Spleen (tissue), 11 donors: Measurements from ENCODE around the gene AFAP1. TPM values are rescaled to one million over a fixed set of nuclear protein-coding genes. Genes with fewer than 3 reads are reported as not detected.

Experiments
- DNase-seq: peaks from one replicate; pipeline ENCODE4 v3.0.0-alpha.2; 2020
- H3K27ac ChIP-seq, 8 donors: fragments of 200-600 bp; sonication (generic) in 7 of 8; 1 replicate in 4 of 8; 2 replicates in 4 of 8; pipeline versions ENCODE4 v1.5.0 to v1.8.0; 2016 to 2021; ENCODE audit warnings: inconsistent platforms in 4 of 8, mild to moderate bottlenecking in 4 of 8, moderate library complexity in 1 of 8
- H3K27me3 ChIP-seq, 7 donors: fragments of 200-600 bp; sonication (generic) in 6 of 7; replicated peaks in 1 of 7; 1 replicate in 4 of 7; 2 replicates in 3 of 7; pipeline versions ENCODE4 v1.5.0 to v1.8.0; 2016 to 2021; ENCODE audit warnings: inconsistent platforms in 3 of 7, mild to moderate bottlenecking in 1 of 7
- H3K36me3 ChIP-seq, 6 donors: fragments of 200-600 bp; sonication (generic) in 5 of 6; 1 replicate in 4 of 6; 2 replicates in 2 of 6; pipeline versions ENCODE4 v1.5.0 to v1.8.0; 2016 to 2021; ENCODE audit warnings: inconsistent platforms in 2 of 6
- H3K4me1 ChIP-seq, 6 donors: fragments of 200-600 bp; sonication (generic) in 5 of 6; 1 replicate in 3 of 6; 2 replicates in 3 of 6; pipeline versions ENCODE4 v1.5.0 to v1.8.0; 2016 to 2021; ENCODE audit warnings: inconsistent platforms in 3 of 6
- H3K4me3 ChIP-seq, 8 donors: fragments of 200-600 bp; sonication (generic) in 7 of 8; 1 replicate in 4 of 8; 2 replicates in 4 of 8; pipeline versions ENCODE4 v1.5.0 to v1.8.0; 2016 to 2021; ENCODE audit warnings: inconsistent platforms in 4 of 8, mild to moderate bottlenecking in 4 of 8, moderate library complexity in 2 of 8
- H3K9me3 ChIP-seq, 8 donors: fragments of 200-600 bp; sonication (generic) in 7 of 8; 1 replicate in 4 of 8; 2 replicates in 4 of 8; pipeline versions ENCODE4 v1.5.0 to v1.8.0; 2016 to 2021; ENCODE audit warnings: inconsistent platforms in 4 of 8
- POLR2A ChIP-seq, 3 donors: fragments of 450-650 bp; IDR thresholded peaks; one replicate each; pipeline ENCODE4 v1.5.1; 2017; ENCODE audit warnings: antibody characterized with exemption in 3 of 3, mild to moderate bottlenecking in 1 of 3
- POLR2AphosphoS5 ChIP-seq, 3 donors: sonication (generic); formaldehyde crosslinking; IDR thresholded peaks; one replicate each; pipeline ENCODE4 v1.5.1; 2017; ENCODE audit warnings: antibody characterized with exemption in 3 of 3
- WGBS, 5 donors: extraction: QIAGEN DNeasy Blood & Tissue Kit in 3 of 5; methylation state at CpG; one replicate each; pipeline versions ENCODE4 v1.1.5 to v1.1.7; 2013 to 2018; 5-methylcytosine and 5-hydroxymethylcytosine counted together
- intact Hi-C: fragments of 100-400 bp; cut with DNase I; formaldehyde crosslinking; loops from one replicate; pipeline ENCODE4 v1.15.0; 2023; ENCODE audit warnings: low total_unique reads
- polyA plus RNA-seq, 3 donors: library from polyadenylated mRNA; stranded (reverse); fragments of 200-250 nt; gene quantifications; one replicate each; pipeline ENCODE4 v1.2.1, GENCODE V29; 2013
- total RNA-seq, 7 donors: library from RNA; depleted of rRNA in 3 of 7; stranded (reverse); fragments of >200 nt in 3 of 7; fragmentation: NEBNext Ultra II Directional in 4 of 7; extraction: Animal tissue kit (Norgen Biotek cat#: 25700) in 4 of 7; gene quantifications; one replicate each; pipeline versions ENCODE4 v1.1.0 to v1.2.1, GENCODE V29; 2016 to 2021
- TF ChIP-seq, protein P1 (sequence below), 11 experiments: fragments of 200-600 bp in 7 of 11; fragments of 450-650 bp in 4 of 11; sonication (generic) in 4 of 11; IDR thresholded peaks in 8 of 11; conservative IDR thresholded peaks in 3 of 11; 1 replicate in 7 of 11; 2 replicates in 4 of 11; pipeline versions ENCODE4 v1.4.0 to v1.8.0; 2016 to 2021; ENCODE audit warnings: antibody characterized with exemption in 11 of 11, inconsistent platforms in 4 of 11, mild to moderate bottlenecking in 1 of 11
- donor health status: healthy with polysubstance abuse.
- donor health status: DM: no; HTN: no; CAD: no; lungs with moderate emphysema.
- donor health status: DM: no; HTN: no; CAD: no.
- donor health status: Bipolar disorder and iron deficiency.
- donor health status: healthy.
- donor health status: DM: no; HTN: no; CAD: no.
- donor health status: DM: yes; HTN: yes; CAD: no.

Gene AFAP1
- total and polyA plus RNA-seq, 10 donors: 1.6 to 29.2 (median 12.1) TPM

DNA sequence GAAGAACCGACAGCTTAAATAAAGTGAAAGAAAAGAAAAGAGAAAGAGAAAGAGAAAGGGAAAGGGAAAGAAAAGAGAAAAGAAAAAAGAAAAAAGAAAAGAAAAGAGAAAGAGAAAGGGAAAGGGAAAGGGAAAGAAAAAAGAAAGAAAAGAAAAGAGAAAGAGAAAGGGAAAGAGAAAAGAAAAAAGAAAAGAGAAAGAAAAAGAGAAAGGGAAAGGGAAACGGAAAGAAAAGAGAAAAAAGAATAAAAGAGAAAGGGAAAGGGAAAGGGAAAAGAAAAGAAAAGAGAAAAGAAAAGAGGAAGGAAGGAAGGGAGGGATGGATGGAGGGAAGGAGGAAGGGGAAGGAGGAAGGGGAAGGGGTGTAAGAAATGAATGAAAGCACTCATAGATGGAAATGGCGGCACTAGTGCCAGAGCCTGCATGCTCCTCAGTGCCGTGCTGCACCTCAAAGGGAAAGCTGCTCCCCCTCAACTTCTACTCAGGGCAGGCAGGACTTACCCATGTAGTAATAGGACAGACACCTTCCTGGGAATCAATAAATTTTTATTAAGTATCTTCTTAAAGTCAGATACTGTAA is 70.7 kb downstream of the AFAP1 start:
- Histone ChIP-seq H3K4me1 (peaks cover 0 to 4% (median 2%) of the 10 kb centered on the region in 6 donors), H3K9me3 (no peaks in the 10 kb centered on the region), H3K36me3 (peaks cover 0 to 22% (median 0%) of the 10 kb centered on the region in 6 donors), H3K4me3 (no peak overlapping the region), H3K27ac (peak overlapping the region in 2 of 8 donors; percentile 13 to 27), H3K27me3 (no peaks in the 10 kb centered on the region)
- intact Hi-C loops: no loop called here
- TF ChIP-seq POLR2A (IDR thresholded peaks at IDR 0.05) (no peak), POLR2AphosphoS5 (IDR thresholded peaks at IDR 0.05) (no peak)
- TF ChIP-seq, protein P1, sequence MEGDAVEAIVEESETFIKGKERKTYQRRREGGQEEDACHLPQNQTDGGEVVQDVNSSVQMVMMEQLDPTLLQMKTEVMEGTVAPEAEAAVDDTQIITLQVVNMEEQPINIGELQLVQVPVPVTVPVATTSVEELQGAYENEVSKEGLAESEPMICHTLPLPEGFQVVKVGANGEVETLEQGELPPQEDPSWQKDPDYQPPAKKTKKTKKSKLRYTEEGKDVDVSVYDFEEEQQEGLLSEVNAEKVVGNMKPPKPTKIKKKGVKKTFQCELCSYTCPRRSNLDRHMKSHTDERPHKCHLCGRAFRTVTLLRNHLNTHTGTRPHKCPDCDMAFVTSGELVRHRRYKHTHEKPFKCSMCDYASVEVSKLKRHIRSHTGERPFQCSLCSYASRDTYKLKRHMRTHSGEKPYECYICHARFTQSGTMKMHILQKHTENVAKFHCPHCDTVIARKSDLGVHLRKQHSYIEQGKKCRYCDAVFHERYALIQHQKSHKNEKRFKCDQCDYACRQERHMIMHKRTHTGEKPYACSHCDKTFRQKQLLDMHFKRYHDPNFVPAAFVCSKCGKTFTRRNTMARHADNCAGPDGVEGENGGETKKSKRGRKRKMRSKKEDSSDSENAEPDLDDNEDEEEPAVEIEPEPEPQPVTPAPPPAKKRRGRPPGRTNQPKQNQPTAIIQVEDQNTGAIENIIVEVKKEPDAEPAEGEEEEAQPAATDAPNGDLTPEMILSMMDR (IDR thresholded peaks at IDR 0.05 in 8 of 11, conservative IDR thresholded peaks at IDR 0.05 in 3 of 11): no peak
- WGBS, 5 donors: 85 to 95% (median 88%) methylated on average over 4 of the region's 4 CpGs
- DNase-seq: no peak

DNA sequence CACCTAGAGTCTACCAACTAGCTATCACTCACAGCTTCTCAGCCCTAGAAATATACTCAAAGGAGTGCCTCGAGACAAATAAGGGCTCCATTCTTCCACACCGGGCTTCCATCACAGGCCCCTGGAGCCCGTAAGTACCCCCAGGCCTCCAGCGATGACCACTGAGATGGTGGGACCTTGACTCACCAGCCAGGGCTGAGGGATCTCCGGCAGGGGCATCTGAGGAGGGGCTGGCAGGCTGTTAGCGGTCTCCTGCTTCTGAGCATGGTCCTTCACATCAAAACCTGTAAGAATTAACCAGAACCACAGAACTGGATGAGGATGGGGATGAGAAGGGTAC is 71.3 kb downstream of the AFAP1 start:
- TF ChIP-seq, protein P1 (IDR thresholded peaks at IDR 0.05 in 8 of 11, conservative IDR thresholded peaks at IDR 0.05 in 3 of 11): no peak
- no peak for TF ChIP-seq POLR2AphosphoS5 (IDR thresholded peaks at IDR 0.05)
- no peak for TF ChIP-seq POLR2A (IDR thresholded peaks at IDR 0.05)
- DNase-seq: no peak
- Histone ChIP-seq H3K27ac (peak overlapping the region in 2 of 8 donors; percentile 13 to 27), H3K9me3 (no peaks in the 10 kb centered on the region), H3K4me1 (peaks cover 0 to 4% (median 2%) of the 10 kb centered on the region in 6 donors), H3K27me3 (no peaks in the 10 kb centered on the region), H3K4me3 (no peak overlapping the region), H3K36me3 (peaks cover 0 to 22% (median 0%) of the 10 kb centered on the region in 6 donors)
- intact Hi-C loops: no loop called here
- 86 to 98% (median 91%) methylated on average over 5 to 6 of the region's 6 CpGs for WGBS, 5 donors

DNA sequence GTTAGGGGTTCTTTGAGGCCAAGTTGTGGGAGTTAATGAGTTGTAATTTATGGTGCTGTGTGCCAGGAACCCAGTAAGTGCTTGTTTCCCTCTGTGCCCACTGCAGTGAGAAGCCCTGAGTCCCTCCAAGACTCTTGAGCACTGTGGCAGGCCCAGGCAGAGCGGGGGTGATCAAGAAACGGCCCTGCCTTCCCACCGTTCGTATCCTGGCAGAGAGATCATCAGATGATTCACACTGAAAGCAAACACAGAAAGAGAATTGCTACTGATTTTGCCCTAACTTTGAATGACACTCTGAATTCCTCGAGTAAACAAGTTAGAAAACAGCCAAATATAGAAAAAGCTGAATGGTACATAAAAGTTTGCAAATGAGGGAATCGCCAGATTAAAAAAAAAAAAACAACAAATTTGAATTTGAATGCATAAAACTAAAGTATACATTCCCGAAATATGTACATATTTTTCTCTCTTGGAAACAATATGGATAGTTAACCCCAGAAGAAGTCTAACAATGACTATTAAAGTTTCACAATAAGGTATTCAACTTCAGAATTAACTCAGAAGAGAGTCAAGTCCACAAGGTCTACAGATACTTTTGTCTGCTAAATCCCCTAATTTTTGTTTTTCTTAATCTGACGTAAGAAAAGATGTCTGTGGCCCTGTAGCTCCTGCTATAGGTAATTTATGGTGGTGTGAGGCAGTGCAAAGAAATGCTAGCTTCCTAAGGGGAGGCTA is 71.8 kb downstream of the AFAP1 start:
- peak overlapping the region in 1 of 8 donors; percentile 40 for H3K27ac ChIP-seq
- intact Hi-C loops: no loop called here
- no peak overlapping the region for H3K4me3 ChIP-seq
- no peaks in the 10 kb centered on the region for H3K27me3 ChIP-seq
- H3K36me3 ChIP-seq: peaks cover 0 to 22% (median 0%) of the 10 kb centered on the region in 6 donors
- DNase-seq: no peak
- H3K9me3 ChIP-seq: no peaks in the 10 kb centered on the region
- WGBS, 5 donors: 78 to 86% (median 81%) methylated on average over 8 of the region's 8 CpGs
- no peak for TF ChIP-seq POLR2AphosphoS5 (IDR thresholded peaks at IDR 0.05)
- TF ChIP-seq, protein P1 (IDR thresholded peaks at IDR 0.05 in 8 of 11, conservative IDR thresholded peaks at IDR 0.05 in 3 of 11): no peak
- peaks cover 0 to 4% (median 2%) of the 10 kb centered on the region in 6 donors for H3K4me1 ChIP-seq

DNA sequence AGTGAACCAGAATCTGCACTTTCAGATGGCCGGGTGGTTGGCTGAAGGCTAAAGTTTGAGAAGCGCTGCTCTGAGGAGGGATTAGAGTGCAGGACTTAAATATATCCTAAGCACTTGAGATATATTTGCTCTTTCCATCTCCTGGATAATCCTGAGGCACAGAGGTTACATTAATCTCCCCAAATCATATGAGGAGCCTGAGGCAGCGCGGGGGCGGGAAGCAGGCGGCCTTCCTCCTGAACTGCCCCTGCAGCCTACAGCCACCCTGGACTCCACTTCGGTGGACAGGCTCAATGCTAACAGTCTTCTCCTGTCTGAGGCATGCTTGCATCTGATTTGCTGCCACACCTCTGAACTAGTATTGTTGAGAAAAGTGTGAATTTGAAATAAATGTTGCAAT is 72.5 kb downstream of the AFAP1 start:
- H3K4me1 ChIP-seq: peaks cover 0 to 4% (median 0%) of the 10 kb centered on the region in 6 donors
- WGBS, 5 donors: 90 to 96% (median 94%) methylated on average over 7 of the region's 7 CpGs
- no peaks in the 10 kb centered on the region for H3K9me3 ChIP-seq
- no peak for DNase-seq
- intact Hi-C loops: no loop called here
- no peaks in the 10 kb centered on the region for H3K27me3 ChIP-seq
- TF ChIP-seq POLR2AphosphoS5 (IDR thresholded peaks at IDR 0.05): no peak
- TF ChIP-seq POLR2A (IDR thresholded peaks at IDR 0.05): no peak
- TF ChIP-seq, protein P1 (IDR thresholded peaks at IDR 0.05 in 8 of 11, conservative IDR thresholded peaks at IDR 0.05 in 3 of 11): no peak
- peaks cover 0 to 22% (median 0%) of the 10 kb centered on the region in 6 donors for H3K36me3 ChIP-seq
- peak overlapping the region in 1 of 8 donors; percentile 40 for H3K27ac ChIP-seq
- no peak overlapping the region for H3K4me3 ChIP-seq
